ENCODE data around the gene VSIR.

- TF ChIP-seq CTCF (IDR thresholded peaks at IDR 0.05) = no peak
- no peak for TF ChIP-seq POLR2A (IDR thresholded peaks at IDR 0.05)
Observed at GRCh38 chr10:71750124-71750841, 23.0 kb downstream of the VSIR start.

Measured in testis (tissue), 2 donors.